ENCODE measurements around the gene ABCC6. TPM values are rescaled to one million over a fixed set of nuclear protein-coding genes. Genes with fewer than 3 reads are reported as not detected.

The ABCC6 gene
- total and polyA plus RNA-seq, 4 donors, result 50.6 to 162 (median 95.9) TPM

- Histone ChIP-seq H3K27me3 (ENCODE audit: control insufficient read depth in 4 of 4, insufficient read depth in 4 of 4, low read length in 3 of 4) (no peaks in the 10 kb centered on the region), H3K4me3 (ENCODE audit: low read depth in 1 of 3, low read length in 3 of 3) (no peak overlapping the region), H3K9ac (ENCODE audit: low read depth in 1 of 2, low read length in 2 of 2) (no peak overlapping the region), H3K9me3 (ENCODE audit: control insufficient read depth in 4 of 4, low read length in 3 of 4) (no peaks in the 10 kb centered on the region), H3K27ac (ENCODE audit: low read depth in 1 of 2, low read length in 2 of 2) (no peak overlapping the region), H3K36me3 (ENCODE audit: control insufficient read depth in 4 of 4, insufficient read depth in 3 of 4, low read depth in 1 of 4, low read length in 3 of 4) (peaks cover 7 to 76% (median 46%) of the 10 kb centered on the region in 4 donors), H3K4me1 (ENCODE audit: control insufficient read depth in 4 of 4, insufficient read depth in 4 of 4, low read length in 3 of 4) (peaks cover 0 to 2% (median 0%) of the 10 kb centered on the region in 4 donors)
- TF ChIP-seq, protein P1, sequence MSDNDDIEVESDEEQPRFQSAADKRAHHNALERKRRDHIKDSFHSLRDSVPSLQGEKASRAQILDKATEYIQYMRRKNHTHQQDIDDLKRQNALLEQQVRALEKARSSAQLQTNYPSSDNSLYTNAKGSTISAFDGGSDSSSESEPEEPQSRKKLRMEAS (IDR thresholded peaks at IDR 0.05), result no peak
- no peak for TF ChIP-seq TAF1 (conservative IDR thresholded peaks at IDR 0.05)
- no peak for TF ChIP-seq HNF4G (IDR thresholded peaks at IDR 0.05)
- TF ChIP-seq, protein P2, sequence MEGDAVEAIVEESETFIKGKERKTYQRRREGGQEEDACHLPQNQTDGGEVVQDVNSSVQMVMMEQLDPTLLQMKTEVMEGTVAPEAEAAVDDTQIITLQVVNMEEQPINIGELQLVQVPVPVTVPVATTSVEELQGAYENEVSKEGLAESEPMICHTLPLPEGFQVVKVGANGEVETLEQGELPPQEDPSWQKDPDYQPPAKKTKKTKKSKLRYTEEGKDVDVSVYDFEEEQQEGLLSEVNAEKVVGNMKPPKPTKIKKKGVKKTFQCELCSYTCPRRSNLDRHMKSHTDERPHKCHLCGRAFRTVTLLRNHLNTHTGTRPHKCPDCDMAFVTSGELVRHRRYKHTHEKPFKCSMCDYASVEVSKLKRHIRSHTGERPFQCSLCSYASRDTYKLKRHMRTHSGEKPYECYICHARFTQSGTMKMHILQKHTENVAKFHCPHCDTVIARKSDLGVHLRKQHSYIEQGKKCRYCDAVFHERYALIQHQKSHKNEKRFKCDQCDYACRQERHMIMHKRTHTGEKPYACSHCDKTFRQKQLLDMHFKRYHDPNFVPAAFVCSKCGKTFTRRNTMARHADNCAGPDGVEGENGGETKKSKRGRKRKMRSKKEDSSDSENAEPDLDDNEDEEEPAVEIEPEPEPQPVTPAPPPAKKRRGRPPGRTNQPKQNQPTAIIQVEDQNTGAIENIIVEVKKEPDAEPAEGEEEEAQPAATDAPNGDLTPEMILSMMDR (IDR thresholded peaks at IDR 0.05; ENCODE audit: low read depth, low read length, missing input control), result no peak
- no peak for TF ChIP-seq RXRA (IDR thresholded peaks at IDR 0.05)
- no peak for TF ChIP-seq NR2F2 (IDR thresholded peaks at IDR 0.05)
- WGBS, result 92% methylated on average over 11 of the region's 11 CpGs
- no peak for DNase-seq (ENCODE audit: low spot score)
Observed at GRCh38 chr16:16186820-16187219, 36.5 kb downstream of the ABCC6 start.

DNA sequence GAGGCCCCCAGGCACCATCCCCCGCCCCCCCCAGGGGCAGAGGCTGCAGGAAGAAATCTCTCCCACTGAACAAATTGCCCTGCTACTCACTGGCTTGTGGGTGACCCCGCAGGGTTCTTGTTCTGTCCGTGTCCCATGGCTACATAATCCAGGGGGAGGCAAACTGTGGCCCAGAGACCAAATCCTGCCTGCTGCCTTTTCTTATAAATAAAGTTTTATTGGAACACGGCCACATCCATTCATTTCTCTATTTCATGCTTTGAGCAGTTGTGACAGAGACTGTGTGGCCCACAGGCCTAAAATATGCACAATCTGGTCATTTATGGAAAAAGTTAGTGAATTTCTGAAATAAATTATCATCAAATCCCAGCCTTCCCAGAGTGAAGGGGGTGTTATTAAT, 38.2 kb downstream of the ABCC6 start:
- TF ChIP-seq FOXA2 (IDR thresholded peaks at IDR 0.05) (no peak), RAD21 (IDR thresholded peaks at IDR 0.05) (no peak), GABPA (IDR thresholded peaks at IDR 0.05 in 1 of 2, conservative IDR thresholded peaks at IDR 0.05 in 1 of 2) (no peak), ZBTB33 (IDR thresholded peaks at IDR 0.05) (no peak), JUND (IDR thresholded peaks at IDR 0.05) (no peak), YY1 (IDR thresholded peaks at IDR 0.05) (no peak), TAF1 (conservative IDR thresholded peaks at IDR 0.05) (no peak), HNF4G (IDR thresholded peaks at IDR 0.05) (no peak), HNF4A (conservative IDR thresholded peaks at IDR 0.05) (no peak), REST (IDR thresholded peaks at IDR 0.05) (no peak), SP1 (IDR thresholded peaks at IDR 0.05) (no peak), EGR1 (IDR thresholded peaks at IDR 0.05; ENCODE audit: low read depth in 2 of 2) (no peak), NR2F2 (IDR thresholded peaks at IDR 0.05) (no peak)
- TF ChIP-seq, protein P1 (IDR thresholded peaks at IDR 0.05), result no peak
- WGBS, result 65% methylated on average over 4 of the region's 4 CpGs
- H3K9ac ChIP-seq (ENCODE audit: low read depth in 1 of 2, low read length in 2 of 2), result no peak overlapping the region
- no peaks in the 10 kb centered on the region for H3K9me3 ChIP-seq (ENCODE audit: control insufficient read depth in 4 of 4, low read length in 3 of 4)
- H3K27me3 ChIP-seq (ENCODE audit: control insufficient read depth in 4 of 4, insufficient read depth in 4 of 4, low read length in 3 of 4), result no peaks in the 10 kb centered on the region
- DNase-seq (ENCODE audit: low spot score), result no peak
- H3K36me3 ChIP-seq (ENCODE audit: control insufficient read depth in 4 of 4, insufficient read depth in 3 of 4, low read depth in 1 of 4, low read length in 3 of 4), result peaks cover 7 to 73% (median 39%) of the 10 kb centered on the region in 4 donors
- H3K27ac ChIP-seq (ENCODE audit: low read depth in 1 of 2, low read length in 2 of 2), result no peak overlapping the region
- H3K4me1 ChIP-seq (ENCODE audit: control insufficient read depth in 4 of 4, insufficient read depth in 4 of 4, low read length in 3 of 4), result peaks cover 0 to 2% (median 0%) of the 10 kb centered on the region in 4 donors
- H3K4me3 ChIP-seq (ENCODE audit: low read depth in 1 of 3, low read length in 3 of 3), result no peak overlapping the region
